ENCODE results near the gene FABP1. TPM values are rescaled to one million over a fixed set of nuclear protein-coding genes. Genes with fewer than 3 reads are reported as not detected.

The FABP1 gene
- total RNA-seq, 4 donors from 2014 or later, result 598 to 2,513 (median 1,116) TPM

GRCh38 chr2:88099798-88100488 is 27.9 kb downstream of the FABP1 start:
- Histone ChIP-seq H3K9me3 (no peaks in the 10 kb centered on the region), H3K4me3 (no peak overlapping the region), H3K4me1 (no peaks in the 10 kb centered on the region), H3K27ac (no peak overlapping the region), H3K36me3 (no peaks in the 10 kb centered on the region), H3K27me3 (no peaks in the 10 kb centered on the region)
- no peak for DNase-seq
- TF ChIP-seq CTCF (IDR thresholded peaks at IDR 0.05) (no peak), POLR2A (IDR thresholded peaks at IDR 0.05) (no peak)

- no peaks in the 10 kb centered on the region for H3K27me3 ChIP-seq
- TF ChIP-seq CTCF (IDR thresholded peaks at IDR 0.05) (no peak), POLR2A (IDR thresholded peaks at IDR 0.05) (no peak)
- H3K4me3 ChIP-seq, result no peak overlapping the region
- no peak for DNase-seq
- no peaks in the 10 kb centered on the region for H3K4me1 ChIP-seq
- H3K9me3 ChIP-seq, result no peaks in the 10 kb centered on the region
- no peak overlapping the region for H3K27ac ChIP-seq
- H3K36me3 ChIP-seq, result no peaks in the 10 kb centered on the region
Measured at GRCh38 chr2:88098558-88098900, 29.3 kb downstream of the FABP1 start.

GRCh38 chr2:88097891-88098557 is 29.8 kb downstream of the FABP1 start:
- DNase-seq, result no peak
- no peak overlapping the region for H3K4me3 ChIP-seq
- TF ChIP-seq POLR2A (IDR thresholded peaks at IDR 0.05) (no peak), CTCF (IDR thresholded peaks at IDR 0.05) (no peak)

DNA sequence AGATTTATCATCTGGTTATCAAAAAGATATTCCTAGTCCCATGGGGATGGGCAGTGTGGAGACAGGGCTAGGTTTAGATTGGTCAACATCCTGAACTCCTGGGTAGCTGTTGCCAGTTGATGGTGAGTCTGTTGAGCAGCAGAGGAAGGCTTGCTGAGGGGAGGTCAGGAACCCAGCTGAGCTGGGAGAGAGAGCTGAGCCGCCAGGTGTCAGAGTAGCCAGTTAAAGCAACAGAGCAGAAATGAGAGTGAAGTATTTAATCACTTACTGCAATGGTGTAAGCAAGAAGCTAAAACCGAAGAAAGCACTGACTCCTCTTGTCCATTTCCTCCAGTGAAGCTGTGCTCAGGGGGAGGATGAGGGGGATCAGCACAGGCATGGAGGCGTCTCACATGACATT is 30.7 kb downstream of the FABP1 start:
- no peaks in the 10 kb centered on the region for H3K4me1 ChIP-seq
- H3K4me3 ChIP-seq, result no peak overlapping the region
- no peaks in the 10 kb centered on the region for H3K27me3 ChIP-seq
- TF ChIP-seq POLR2A (IDR thresholded peaks at IDR 0.05), result no peak
- no peak for TF ChIP-seq CTCF (IDR thresholded peaks at IDR 0.05)
- H3K27ac ChIP-seq, result no peak overlapping the region
- H3K36me3 ChIP-seq, result no peaks in the 10 kb centered on the region
- no peaks in the 10 kb centered on the region for H3K9me3 ChIP-seq
- no peak for DNase-seq

More at GRCh38 chr2:88097891-88098557, 29.8 kb downstream of the FABP1 start:
- no peaks in the 10 kb centered on the region for H3K27me3 ChIP-seq
- H3K9me3 ChIP-seq, result no peaks in the 10 kb centered on the region
- no peaks in the 10 kb centered on the region for H3K36me3 ChIP-seq
- H3K4me1 ChIP-seq, result no peaks in the 10 kb centered on the region
- H3K27ac ChIP-seq, result no peak overlapping the region

- no peak for TF ChIP-seq POLR2A (IDR thresholded peaks at IDR 0.05)
- DNase-seq, result no peak
- H3K9me3 ChIP-seq, result no peaks in the 10 kb centered on the region
- no peaks in the 10 kb centered on the region for H3K27me3 ChIP-seq
- H3K4me3 ChIP-seq, result no peak overlapping the region
- H3K4me1 ChIP-seq, result no peaks in the 10 kb centered on the region
- H3K36me3 ChIP-seq, result no peaks in the 10 kb centered on the region
- no peak overlapping the region for H3K27ac ChIP-seq
Measured at GRCh38 chr2:88096708-88097107, 31.2 kb downstream of the FABP1 start.

DNA sequence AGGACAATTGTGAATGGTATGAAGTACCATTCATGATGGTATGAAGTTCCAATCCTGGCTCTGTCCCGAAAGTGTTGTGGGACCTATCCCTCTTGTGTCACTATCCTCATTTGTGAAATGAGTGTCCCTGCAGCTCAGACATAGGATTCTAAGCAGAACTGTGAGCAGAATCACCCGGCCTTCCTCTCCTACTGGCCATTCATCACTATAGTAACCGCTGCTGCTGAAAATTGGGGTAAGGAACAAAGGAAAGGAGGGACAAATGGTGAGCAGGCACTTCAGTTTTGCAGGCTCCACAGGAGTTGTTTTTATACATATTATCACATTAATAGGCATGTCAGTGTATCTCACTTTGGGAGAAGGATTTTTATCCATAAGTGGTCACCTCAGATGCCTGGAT is 32.8 kb downstream of the FABP1 start:
- Histone ChIP-seq H3K4me1 (no peaks in the 10 kb centered on the region), H3K27ac (no peak overlapping the region), H3K4me3 (no peak overlapping the region), H3K9me3 (no peaks in the 10 kb centered on the region), H3K36me3 (no peaks in the 10 kb centered on the region), H3K27me3 (no peaks in the 10 kb centered on the region)
- DNase-seq, result no peak
- TF ChIP-seq POLR2A (IDR thresholded peaks at IDR 0.05) (no peak), CTCF (IDR thresholded peaks at IDR 0.05) (no peak)

Data from Peyer's patch (tissue), 4 donors.